IMR-90 (cell line): ENCODE results near the gene DBN1. TPM values are rescaled to one million over a fixed set of nuclear protein-coding genes. Genes with fewer than 3 reads are reported as not detected.
"Not testable (repeated sequence)": the region's sequence is repeated elsewhere in the genome, so short reads cannot be mapped to it uniquely, and the experiment has no call there.

Experiments used
- ATAC-seq: fragments of 200-7000 bp; cut with Tn5 transposase; 2 replicates; pipeline ENCODE4 v1.9.1; 2020; ENCODE audit warnings: low read depth, mild to moderate bottlenecking, moderate library complexity
- BruUV-seq: library from RNA; stranded (reverse); fragments of 400-500 nt; replicated peaks from 2 replicates; lab custom pipeline; 2021; lab: Mats Ljungman, UMichigan
- CTCF ChIA-PET: fragments of 300-600 bp; formaldehyde crosslinking; extraction: SDS; loops from one replicate; lab custom pipeline; 2021; ENCODE audit warnings: antibody characterized with exemption; lab: Yijun Ruan, JAX
- POLR2A ChIA-PET: fragments of 300-600 bp; sonication (Branson Sonifier 250); formaldehyde crosslinking; loops from one replicate; lab custom pipeline; 2022; ENCODE audit warnings: antibody characterized with exemption; ENCODE audit not compliant: unreplicated experiment; lab: Charles Lee
- DNase-seq: peaks from one replicate; pipeline ENCODE4 v3.0.0; 2013
- H2AFZ ChIP-seq: replicated peaks from 2 replicates; pipeline ENCODE3; 2013; ENCODE audit warnings: low read length, mild to moderate bottlenecking; ENCODE audit not compliant: poor library complexity
- H2AK5ac ChIP-seq: 2 replicates; pipeline ENCODE4 v1.6.1; 2013; ENCODE audit warnings: low read depth, low read length, inconsistent platforms
- H2AK9ac ChIP-seq: replicated peaks from 2 replicates; pipeline ENCODE3; 2013; ENCODE audit warnings: mild to moderate bottlenecking, low read depth, low read length, moderate library complexity; ENCODE audit not compliant: poor library complexity
- H2BK120ac ChIP-seq: 2 replicates; pipeline ENCODE4 v1.6.1; 2013; ENCODE audit warnings: low read depth, low read length, inconsistent platforms
- H2BK15ac ChIP-seq: 3 replicates; pipeline ENCODE4 v1.6.1; 2013; ENCODE audit warnings: low read depth, low read length, inconsistent platforms
- H2BK20ac ChIP-seq: 2 replicates; pipeline ENCODE4 v1.6.1; 2013; ENCODE audit warnings: low read depth, mild to moderate bottlenecking, inconsistent platforms, low read length, moderate library complexity
- H2BK5ac ChIP-seq: 2 replicates; pipeline ENCODE4 v1.6.1; 2013; ENCODE audit warnings: mild to moderate bottlenecking, low read depth, low read length, inconsistent platforms; ENCODE audit not compliant: poor library complexity, severe bottlenecking
- H3K14ac ChIP-seq: replicated peaks from 2 replicates; pipeline ENCODE4 v1.6.1; 2013; ENCODE audit warnings: low read depth, low read length, inconsistent platforms
- H3K18ac ChIP-seq: 2 replicates; pipeline ENCODE4 v1.6.1; 2013; ENCODE audit warnings: low read depth, low read length, control low read depth
- H3K23ac ChIP-seq: 2 replicates; pipeline ENCODE4 v1.6.1; 2013; ENCODE audit warnings: low read depth, low read length, inconsistent platforms
- H3K27ac ChIP-seq: 2 replicates; pipeline ENCODE4 v1.5.1; 2013; ENCODE audit warnings: mild to moderate bottlenecking, control low read depth, low read length; ENCODE audit not compliant: insufficient read depth
- H3K27me3 ChIP-seq: 2 replicates; pipeline ENCODE4 v1.6.1; 2013; ENCODE audit warnings: low read length; ENCODE audit not compliant: control insufficient read depth, insufficient read depth
- H3K36me3 ChIP-seq: 2 replicates; pipeline ENCODE4 v1.6.1; 2013; ENCODE audit warnings: low read length, mixed read lengths; ENCODE audit not compliant: control insufficient read depth, insufficient read depth
- H3K4ac ChIP-seq: 2 replicates; pipeline ENCODE4 v1.6.1; 2013; ENCODE audit warnings: low read depth, low read length, inconsistent platforms
- H3K4me1 ChIP-seq: 2 replicates; pipeline ENCODE4 v1.6.1; 2013; ENCODE audit warnings: low read length, mixed read lengths; ENCODE audit not compliant: control insufficient read depth, insufficient read depth
- H3K4me2 ChIP-seq: 2 replicates; pipeline ENCODE4 v1.6.1; 2013; ENCODE audit warnings: low read depth, mild to moderate bottlenecking, control low read depth, low read length, moderate library complexity
- H3K4me3 ChIP-seq: 2 replicates; pipeline ENCODE4 v1.5.1; 2013; ENCODE audit warnings: low read depth, mild to moderate bottlenecking, control low read depth, low read length, moderate library complexity; ENCODE audit not compliant: insufficient read depth
- H3K56ac ChIP-seq: 2 replicates; pipeline ENCODE4 v1.6.1; 2013; ENCODE audit warnings: low read length, inconsistent platforms; ENCODE audit not compliant: insufficient read depth; ENCODE audit errors: extremely low read depth
- H3K79me1 ChIP-seq, 2 experiments: 2 replicates each; pipeline ENCODE4 v1.6.1; 2013; ENCODE audit warnings: low read length in 2 of 2, inconsistent platforms in 1 of 2, low read depth in 1 of 2
- H3K9ac ChIP-seq: 2 replicates; pipeline ENCODE4 v1.6.1; 2013; ENCODE audit warnings: low read depth, low read length, control low read depth
- H3K9me1 ChIP-seq: 2 replicates; pipeline ENCODE4 v1.6.1; 2013; ENCODE audit warnings: low read length, inconsistent platforms; ENCODE audit not compliant: insufficient read depth
- H3K9me3 ChIP-seq: 2 replicates; pipeline ENCODE4 v1.6.1; 2013; ENCODE audit warnings: low read length; ENCODE audit not compliant: control insufficient read depth, insufficient read depth
- H4K20me1 ChIP-seq: 2 replicates; pipeline ENCODE4 v1.6.1; 2013; ENCODE audit warnings: low read length, inconsistent platforms; ENCODE audit not compliant: insufficient read depth
- H4K5ac ChIP-seq: 2 replicates; pipeline ENCODE4 v1.6.1; 2013; ENCODE audit warnings: mild to moderate bottlenecking, low read depth, low read length, control low read depth
- H4K8ac ChIP-seq, 2 experiments: 2 replicates each; pipeline ENCODE4 v1.6.1; 2013; ENCODE audit warnings: low read depth in 2 of 2, low read length in 2 of 2, control low read depth in 1 of 2, inconsistent platforms in 1 of 2
- H4K91ac ChIP-seq: 2 replicates; pipeline ENCODE4 v1.6.1; 2013; ENCODE audit warnings: low read depth, low read length, inconsistent platforms; ENCODE audit not compliant: insufficient read depth
- WGBS, 2 experiments: methylation state at CpG; one replicate each; pipeline versions ENCODE4 v1.1.5 to v1.1.7; 2013; ENCODE audit warnings: missing lambda C conversion rate in 2 of 2; ENCODE audit not compliant: insufficient read length in 1 of 2; ENCODE audit errors: extremely low coverage in 2 of 2; 5-methylcytosine and 5-hydroxymethylcytosine counted together
- dilution Hi-C: fragments of 300-500 bp; cut with HindIII; formaldehyde crosslinking; loops from one replicate; pipeline ENCODE4 v1.14.3; 2018; ENCODE audit warnings: low sequenced_read_pairs; ENCODE audit not compliant: unreplicated experiment
- in situ Hi-C: fragments of 300-500 bp; cut with MboI; formaldehyde crosslinking; loops from 3 replicates; pipeline ENCODE4 v1.14.3; 2019; ENCODE audit warnings: low sequenced_read_pairs, inconsistent platforms, mixed read lengths
- intact Hi-C: fragments of 100-400 bp; cut with micrococcal nuclease; formaldehyde crosslinking; loops from 2 replicates; pipeline ENCODE4 v1.10.0; 2022
- polyA plus RNA-seq, 3 experiments: library from polyadenylated mRNA; depleted of rRNA; stranded (reverse); fragments of >200 nt; gene quantifications; 2 replicates each; pipeline ENCODE4 v1.2.3, GENCODE V29; 2012; ENCODE audit warnings: low replicate concordance in 1 of 3
- total RNA-seq: library from RNA; depleted of rRNA; stranded (reverse); fragments of >200 nt; gene quantifications from 2 replicates; pipeline ENCODE4 v1.2.3, GENCODE V29; 2012

Gene DBN1
- total and polyA plus RNA-seq, 2 of the 4 experiments (the other 2 are of a cell fraction) = 122 to 187 TPM

- peaks cover 46 to 85% of the 10 kb centered on the region in 2 experiments for H3K79me1 ChIP-seq
- H2AFZ ChIP-seq, H3K27ac ChIP-seq, H2BK120ac ChIP-seq, H2AK9ac ChIP-seq, in situ Hi-C loops, H4K8ac ChIP-seq, H3K23ac ChIP-seq, H3K27me3 ChIP-seq, BruUV-seq, H2BK20ac ChIP-seq, H2AK5ac ChIP-seq, H2BK15ac ChIP-seq, H3K4me3 ChIP-seq, H3K56ac ChIP-seq, H3K4me2 ChIP-seq, H3K9ac ChIP-seq, dilution Hi-C loops, H2BK5ac ChIP-seq, H4K5ac ChIP-seq, H3K14ac ChIP-seq, H3K9me3 ChIP-seq, H4K91ac ChIP-seq, H3K4ac ChIP-seq, POLR2A ChIA-PET, H3K18ac ChIP-seq, intact Hi-C loops, ATAC-seq, DNase-seq: not testable (repeated sequence)
- H3K36me3 ChIP-seq = peaks cover 88% of the 10 kb centered on the region
- peaks cover 21% of the 10 kb centered on the region; the same call in 1 of the 2 replicates for H3K9me1 ChIP-seq
- peaks cover 93% of the 10 kb centered on the region for H4K20me1 ChIP-seq
- WGBS, 2 experiments = no CpG with 5 or more reads among the region's 3 CpGs
- peaks cover 13% of the 10 kb centered on the region; the same call in 1 of the 2 replicates for H3K4me1 ChIP-seq
- CTCF ChIA-PET = interaction anchor here (1.1 kb wide), 1 partner anchor 81 kb away, joined by 3 read pairs; no protein-coding TSS in a partner anchor
Observed at GRCh38 chr5:177485753-177486152, 12.3 kb upstream of the DBN1 start.
